Middle frontal gyrus (tissue), 1 donor: ENCODE data around the gene LMF1.
"Not testable (repeated sequence)": the region's sequence is repeated elsewhere in the genome, so short reads cannot be mapped to it uniquely, and the experiment has no call there.

Experiments
- DNase-seq: peaks from one replicate; pipeline ENCODE4 v3.0.0-alpha.2; 2015; ENCODE audit warnings: low spot score; ENCODE audit errors: extremely low spot score

Gene LMF1

GRCh38 chr16:851871-852270, 118.9 kb downstream of the LMF1 start:
- DNase-seq: no peak

- no peak for DNase-seq
These were observed 119.5 kb downstream of the LMF1 start for GRCh38 chr16:851209-851810.

GRCh38 chr16:850668-851067, 120.1 kb downstream of the LMF1 start:
- no peak for DNase-seq

GRCh38 chr16:848510-849253, 122.1 kb downstream of the LMF1 start:
- DNase-seq: no peak

GRCh38 chr16:847681-848445, 122.9 kb downstream of the LMF1 start:
- no peak for DNase-seq

GRCh38 chr16:847151-847550, 123.6 kb downstream of the LMF1 start:
- DNase-seq: no peak

GRCh38 chr16:845351-845745, 125.4 kb downstream of the LMF1 start:
- no peak for DNase-seq

GRCh38 chr16:844638-845350, 126.0 kb downstream of the LMF1 start:
- DNase-seq: no peak

GRCh38 chr16:843771-844170, 127.0 kb downstream of the LMF1 start:
- DNase-seq: no peak

- DNase-seq: no peak
These were observed 127.8 kb downstream of the LMF1 start for GRCh38 chr16:842711-843560.

- DNase-seq: peak; percentile 23
These were observed 128.7 kb downstream of the LMF1 start for GRCh38 chr16:842061-842476.

GRCh38 chr16:841455-842060, 129.2 kb downstream of the LMF1 start:
- DNase-seq: no peak

- no peak for DNase-seq
These were observed 130.0 kb downstream of the LMF1 start for GRCh38 chr16:840561-841454.

- DNase-seq: no peak
These were observed 131.0 kb downstream of the LMF1 start for GRCh38 chr16:839643-840408.

- DNase-seq: no peak
These were observed 132.0 kb downstream of the LMF1 start for GRCh38 chr16:838741-839140.

GRCh38 chr16:836822-837221, 134.0 kb downstream of the LMF1 start:
- not testable (repeated sequence) for DNase-seq

GRCh38 chr16:836221-836620, 134.6 kb downstream of the LMF1 start:
- DNase-seq: no peak

GRCh38 chr16:835373-835772, 135.4 kb downstream of the LMF1 start:
- DNase-seq: no peak

GRCh38 chr16:833411-833810, 137.4 kb downstream of the LMF1 start:
- no peak for DNase-seq
